ENCODE measurements around the gene SMAD2.

SMAD2 gene

GRCh38 chr18:47930199-47930930, at the start of gene SMAD2:
Gene SMAD2, minus strand, starts transcription at chr18:47930659. Its CDS starts 33,903 bp downstream, at chr18:47896756.
- DNase-seq (ENCODE audit: extremely low read depth, low read depth), result peak; percentile 17
- TF ChIP-seq, protein P1, sequence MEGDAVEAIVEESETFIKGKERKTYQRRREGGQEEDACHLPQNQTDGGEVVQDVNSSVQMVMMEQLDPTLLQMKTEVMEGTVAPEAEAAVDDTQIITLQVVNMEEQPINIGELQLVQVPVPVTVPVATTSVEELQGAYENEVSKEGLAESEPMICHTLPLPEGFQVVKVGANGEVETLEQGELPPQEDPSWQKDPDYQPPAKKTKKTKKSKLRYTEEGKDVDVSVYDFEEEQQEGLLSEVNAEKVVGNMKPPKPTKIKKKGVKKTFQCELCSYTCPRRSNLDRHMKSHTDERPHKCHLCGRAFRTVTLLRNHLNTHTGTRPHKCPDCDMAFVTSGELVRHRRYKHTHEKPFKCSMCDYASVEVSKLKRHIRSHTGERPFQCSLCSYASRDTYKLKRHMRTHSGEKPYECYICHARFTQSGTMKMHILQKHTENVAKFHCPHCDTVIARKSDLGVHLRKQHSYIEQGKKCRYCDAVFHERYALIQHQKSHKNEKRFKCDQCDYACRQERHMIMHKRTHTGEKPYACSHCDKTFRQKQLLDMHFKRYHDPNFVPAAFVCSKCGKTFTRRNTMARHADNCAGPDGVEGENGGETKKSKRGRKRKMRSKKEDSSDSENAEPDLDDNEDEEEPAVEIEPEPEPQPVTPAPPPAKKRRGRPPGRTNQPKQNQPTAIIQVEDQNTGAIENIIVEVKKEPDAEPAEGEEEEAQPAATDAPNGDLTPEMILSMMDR (IDR thresholded peaks at IDR 0.05; ENCODE audit: low read depth, low read length, missing control alignments), result no peak
- H3K4me3 ChIP-seq (replicated peaks; ENCODE audit: low read depth, low read length), result peak within 1 kb of the TSS; percentile 86

DNA sequence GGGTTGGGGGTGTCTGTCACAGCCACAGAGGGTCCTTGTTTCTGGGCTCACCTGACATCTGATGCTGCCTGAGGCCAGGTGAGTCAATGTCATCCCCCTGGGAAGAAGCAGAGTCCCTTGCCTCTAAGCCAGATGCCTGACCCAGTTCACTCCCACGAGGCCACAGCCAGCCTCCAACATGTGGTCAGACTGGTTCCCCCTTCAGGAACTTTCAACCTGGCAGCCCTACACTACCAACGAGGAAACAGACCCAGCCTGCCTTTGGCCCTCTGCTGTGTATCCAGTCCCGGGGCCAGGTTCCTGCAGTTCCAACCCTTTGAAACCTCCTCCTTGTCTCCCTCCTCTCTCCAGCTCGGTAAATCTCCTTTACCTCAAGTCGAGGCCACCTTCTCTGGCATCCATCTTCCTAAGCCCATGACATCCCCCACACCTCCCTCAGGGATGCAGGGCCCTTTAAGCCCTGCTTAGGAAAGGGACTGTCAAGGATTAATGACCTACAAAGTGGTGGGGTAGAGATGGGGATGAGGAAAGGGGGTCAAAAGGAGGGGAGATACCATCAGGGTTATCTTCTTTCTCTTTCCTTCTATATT, 49.2 kb upstream of the SMAD2 start:
- no peak for DNase-seq (ENCODE audit: extremely low read depth, low read depth)
- H3K4me3 ChIP-seq (replicated peaks; ENCODE audit: low read depth, low read length), result no peak overlapping the region
- TF ChIP-seq, protein P1 (IDR thresholded peaks at IDR 0.05; ENCODE audit: low read depth, low read length, missing control alignments), result no peak

DNA sequence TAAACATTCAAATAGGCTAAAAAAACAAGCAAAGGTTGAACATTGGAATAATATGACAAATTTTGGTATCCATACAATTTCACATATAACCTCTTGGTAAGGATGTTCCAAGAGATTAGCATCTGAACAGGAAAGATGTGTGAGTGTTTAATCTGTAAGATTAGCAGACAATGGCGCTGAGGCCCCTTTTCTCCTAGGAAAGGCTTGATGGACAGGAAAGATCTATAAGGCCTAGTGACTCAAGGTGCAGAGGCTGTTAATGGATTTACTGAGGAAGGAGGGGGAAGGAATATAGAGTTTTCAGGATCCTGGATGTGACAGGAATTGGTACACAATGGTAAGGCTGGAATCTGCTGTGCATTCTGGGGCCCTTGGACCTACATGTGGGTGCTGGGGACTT, 48.1 kb upstream of the SMAD2 start:
- DNase-seq (ENCODE audit: extremely low read depth, low read depth), result no peak
- no peak overlapping the region for H3K4me3 ChIP-seq (replicated peaks; ENCODE audit: low read depth, low read length)
- TF ChIP-seq, protein P1 (IDR thresholded peaks at IDR 0.05; ENCODE audit: low read depth, low read length, missing control alignments), result no peak

- no peak overlapping the region for H3K4me3 ChIP-seq (replicated peaks; ENCODE audit: low read depth, low read length)
- no peak for DNase-seq (ENCODE audit: extremely low read depth, low read depth)
- TF ChIP-seq, protein P1 (IDR thresholded peaks at IDR 0.05; ENCODE audit: low read depth, low read length, missing control alignments), result no peak
Observed at GRCh38 chr18:47978141-47978540, 47.7 kb upstream of the SMAD2 start.

GRCh38 chr18:47975701-47976100, 45.2 kb upstream of the SMAD2 start:
- TF ChIP-seq, protein P1 (IDR thresholded peaks at IDR 0.05; ENCODE audit: low read depth, low read length, missing control alignments), result no peak
- DNase-seq (ENCODE audit: extremely low read depth, low read depth), result no peak
- no peak overlapping the region for H3K4me3 ChIP-seq (replicated peaks; ENCODE audit: low read depth, low read length)

- H3K4me3 ChIP-seq (replicated peaks; ENCODE audit: low read depth, low read length), result no peak overlapping the region
- no peak for DNase-seq (ENCODE audit: extremely low read depth, low read depth)
- TF ChIP-seq, protein P1 (IDR thresholded peaks at IDR 0.05; ENCODE audit: low read depth, low read length, missing control alignments), result no peak
Observed at GRCh38 chr18:47975105-47975504, 44.6 kb upstream of the SMAD2 start.

All from HFF-Myc (cell line).